GM18868 (cell line): ENCODE results near the gene FLVCR2.

Experiments
- ATAC-seq: cut with Tn5 transposase; IDR thresholded peaks from one replicate; pipeline ENCODE4 v1.9.1; 2021; ENCODE audit warnings: mild to moderate bottlenecking, moderate library complexity; ENCODE audit not compliant: unreplicated experiment

The FLVCR2 gene

DNA sequence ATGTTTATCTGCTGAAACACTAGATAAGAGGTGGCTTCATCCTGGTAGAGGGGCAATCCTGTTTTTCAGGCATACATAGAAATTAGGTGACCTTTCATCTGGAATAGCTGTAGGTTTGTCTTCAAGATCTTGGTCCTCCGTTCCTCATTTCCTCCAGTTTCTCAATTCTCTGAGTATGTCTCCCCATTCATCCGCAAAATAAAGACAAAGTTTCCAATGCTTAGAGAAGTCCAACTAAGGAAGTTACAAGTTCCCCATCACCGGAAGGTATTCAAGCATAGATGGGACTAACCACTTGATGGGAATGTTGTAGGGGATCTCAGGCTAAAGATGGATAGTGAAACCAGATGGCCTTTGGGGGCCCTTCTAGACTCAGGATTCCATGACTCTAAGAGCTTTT is 48.0 kb downstream of the FLVCR2 start:
- no peak for ATAC-seq

- no peak for ATAC-seq
Observed at GRCh38 chr14:75626863-75627262, 48.4 kb downstream of the FLVCR2 start.

DNA sequence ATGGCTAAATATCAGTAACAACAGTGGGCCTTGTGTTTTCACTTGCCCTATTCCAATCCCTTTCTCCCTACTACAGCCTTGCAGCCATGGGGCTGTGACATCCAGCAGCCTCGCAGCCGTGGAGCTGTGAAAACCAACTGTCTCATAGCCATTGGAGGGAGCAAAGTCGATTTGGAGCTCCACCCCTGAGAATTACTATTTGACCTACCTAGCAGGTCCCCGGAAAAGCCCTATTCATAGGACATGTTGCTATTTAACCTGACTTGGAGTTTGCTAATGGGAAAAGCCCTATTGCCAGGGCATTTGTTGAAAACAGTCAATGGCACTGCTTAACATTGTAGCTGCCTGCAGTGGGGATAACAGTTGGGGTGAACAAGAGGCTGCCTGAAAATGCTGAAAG is 49.0 kb downstream of the FLVCR2 start:
- no peak for ATAC-seq

DNA sequence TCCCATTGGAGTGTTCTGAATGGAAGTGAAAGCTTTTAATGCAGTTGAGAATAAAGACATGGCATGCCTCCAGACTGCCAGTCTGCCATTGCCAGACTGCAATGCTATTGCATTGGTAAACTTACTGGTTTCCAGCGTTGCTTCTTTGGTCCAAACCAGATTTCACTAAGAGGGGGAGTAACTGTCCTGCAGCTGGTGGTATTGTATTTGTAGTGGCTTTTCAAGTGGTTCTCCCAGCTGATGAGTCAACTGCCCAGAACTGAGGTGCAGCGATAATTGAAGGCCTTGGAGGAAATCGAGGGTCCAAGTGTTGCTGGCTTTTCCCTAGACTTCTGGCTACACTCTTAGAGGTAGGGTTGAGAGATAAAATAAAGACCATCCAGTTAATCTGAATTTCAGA is 50.4 kb downstream of the FLVCR2 start:
- ATAC-seq: no peak

- no peak for ATAC-seq
Observed at GRCh38 chr14:75630695-75631452, 52.5 kb downstream of the FLVCR2 start.

GRCh38 chr14:75631453-75631831 is 53.0 kb downstream of the FLVCR2 start:
- no peak for ATAC-seq

GRCh38 chr14:75634848-75635247 is 56.4 kb downstream of the FLVCR2 start:
- no peak for ATAC-seq

- ATAC-seq: no peak
Observed at GRCh38 chr14:75636100-75636692, 57.8 kb downstream of the FLVCR2 start.

- no peak for ATAC-seq
Observed at GRCh38 chr14:75640876-75641275, 62.5 kb downstream of the FLVCR2 start.

- no peak for ATAC-seq
Observed at GRCh38 chr14:75643985-75644384, 65.6 kb downstream of the FLVCR2 start.

- ATAC-seq: no peak
Observed at GRCh38 chr14:75645056-75645455, 66.6 kb downstream of the FLVCR2 start.

- no peak for ATAC-seq
Observed at GRCh38 chr14:75646762-75647161, 68.3 kb downstream of the FLVCR2 start.

DNA sequence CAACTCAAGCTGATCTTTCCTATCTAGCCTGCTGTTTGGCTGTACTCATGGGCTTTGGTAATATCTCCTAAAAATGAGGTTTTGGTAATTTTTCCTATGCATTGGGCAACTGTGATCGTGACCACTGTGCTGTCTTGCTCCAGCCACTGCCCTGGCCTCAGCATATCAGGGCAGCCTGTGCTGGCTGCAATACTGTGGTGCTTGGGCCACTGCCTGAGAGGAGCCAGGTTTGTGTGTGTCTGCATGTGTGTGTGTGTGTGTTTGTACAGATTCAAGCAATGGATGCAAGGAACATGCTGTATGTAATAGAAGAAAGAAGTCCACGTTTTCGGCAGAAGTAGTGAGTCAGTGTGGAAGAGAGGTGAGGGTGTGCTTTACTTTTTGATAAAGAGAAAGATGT is 69.2 kb downstream of the FLVCR2 start:
- ATAC-seq: no peak

DNA sequence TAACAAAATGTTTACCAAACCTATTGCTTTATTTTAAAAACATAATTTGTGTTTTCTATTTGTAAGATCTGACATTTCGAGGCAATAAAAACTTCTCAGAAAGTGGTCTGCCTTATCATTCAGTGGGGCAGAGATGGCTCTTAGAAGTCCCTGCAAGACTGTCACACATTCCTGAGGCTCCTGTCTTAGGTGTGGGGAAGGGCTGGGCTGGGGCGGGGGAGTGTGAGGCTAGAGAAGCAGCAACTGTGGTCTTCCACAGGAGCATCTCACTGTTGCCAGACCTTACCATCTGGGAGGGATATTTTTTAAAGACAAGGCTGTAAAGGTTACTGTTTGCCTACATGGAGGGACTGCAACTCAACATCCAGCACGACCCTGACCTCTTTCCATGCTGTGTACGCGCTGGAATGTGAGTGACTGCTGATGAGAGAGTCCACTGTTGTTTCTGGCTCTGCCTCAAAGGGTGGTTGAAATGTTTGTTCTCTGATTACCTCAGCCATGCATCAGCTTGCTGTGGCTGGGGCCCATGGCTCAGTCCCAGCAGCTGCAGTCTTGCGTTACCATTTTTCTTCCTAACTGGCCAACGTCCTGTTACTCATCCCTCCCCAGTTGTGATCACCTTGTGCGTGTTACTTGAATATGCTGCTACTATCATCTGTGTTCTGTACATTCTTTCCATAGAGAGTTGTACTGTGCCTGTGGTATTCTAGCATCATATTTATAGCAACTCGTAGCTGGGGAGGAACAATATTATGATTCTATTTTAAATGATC is 69.8 kb downstream of the FLVCR2 start:
- no peak for ATAC-seq

GRCh38 chr14:75649337-75649736 is 70.9 kb downstream of the FLVCR2 start:
- no peak for ATAC-seq

DNA sequence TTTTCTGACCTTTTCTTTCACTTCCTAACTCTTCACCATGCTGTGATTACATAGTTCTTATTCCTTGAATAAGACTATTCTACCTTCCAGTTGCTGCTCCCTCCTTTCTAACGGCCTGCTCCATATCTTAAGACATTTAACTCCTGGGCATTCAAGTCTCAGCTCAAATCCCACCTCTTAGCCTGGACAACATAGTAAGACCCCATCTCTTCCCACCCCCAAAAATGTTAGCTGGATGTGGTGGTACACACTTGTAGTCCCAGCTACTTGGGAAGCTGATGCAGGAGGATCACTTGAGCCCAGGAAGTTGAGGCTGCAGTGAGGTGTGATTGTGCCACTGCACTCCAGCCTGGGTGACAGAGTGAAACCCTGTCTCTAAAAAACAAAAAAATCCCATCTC is 71.4 kb downstream of the FLVCR2 start:
- no peak for ATAC-seq

GRCh38 chr14:75650253-75651058 is 72.0 kb downstream of the FLVCR2 start:
- no peak for ATAC-seq

DNA sequence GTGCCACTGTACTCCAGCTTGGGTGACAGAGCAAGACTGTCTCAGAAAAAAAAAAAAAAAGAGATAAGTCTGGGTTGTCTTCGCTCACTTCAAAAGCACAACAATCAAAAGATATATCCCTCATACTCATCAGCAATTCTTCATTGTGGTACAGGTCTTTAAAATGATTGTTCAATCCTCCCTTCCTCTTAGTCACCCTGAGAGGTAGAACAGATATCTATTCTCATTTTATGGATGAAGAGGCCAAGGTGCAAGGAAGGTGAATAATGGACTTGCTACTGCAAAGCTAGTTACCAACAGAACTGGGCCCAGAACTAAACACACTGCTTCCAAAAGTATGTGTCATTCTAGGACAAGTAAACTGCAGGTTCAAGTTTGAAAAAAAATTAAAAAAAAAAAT is 75.1 kb downstream of the FLVCR2 start:
- ATAC-seq: no peak

DNA sequence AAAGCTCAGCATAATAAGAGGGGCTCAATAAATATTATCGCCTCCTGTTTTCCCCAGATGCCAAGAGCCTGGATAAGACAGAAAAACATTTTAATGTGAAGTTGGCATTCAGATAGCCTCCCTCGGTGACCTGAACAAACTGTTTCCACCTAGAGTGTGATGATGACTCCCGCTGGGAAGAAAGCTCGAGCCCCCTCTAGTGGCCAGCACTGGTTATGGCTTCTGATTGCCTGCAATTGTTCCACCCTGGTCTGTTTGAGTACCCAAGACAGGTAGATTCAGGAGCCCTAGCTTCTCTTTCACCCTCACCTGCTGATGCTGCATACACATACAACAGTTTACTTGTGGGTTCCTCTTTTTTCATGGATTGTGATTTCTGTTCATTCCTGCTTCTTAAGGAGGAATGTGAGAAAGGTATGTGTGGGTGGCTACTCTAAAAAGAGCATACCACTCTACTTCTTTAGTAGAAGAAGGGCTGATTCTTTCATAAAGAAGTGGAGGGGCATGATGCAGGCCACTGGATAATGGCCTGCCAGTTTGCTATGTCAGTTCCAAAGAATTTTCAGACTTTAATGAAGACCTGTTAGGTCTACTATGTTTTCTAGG is 75.8 kb downstream of the FLVCR2 start:
- peak; percentile 67 for ATAC-seq

DNA sequence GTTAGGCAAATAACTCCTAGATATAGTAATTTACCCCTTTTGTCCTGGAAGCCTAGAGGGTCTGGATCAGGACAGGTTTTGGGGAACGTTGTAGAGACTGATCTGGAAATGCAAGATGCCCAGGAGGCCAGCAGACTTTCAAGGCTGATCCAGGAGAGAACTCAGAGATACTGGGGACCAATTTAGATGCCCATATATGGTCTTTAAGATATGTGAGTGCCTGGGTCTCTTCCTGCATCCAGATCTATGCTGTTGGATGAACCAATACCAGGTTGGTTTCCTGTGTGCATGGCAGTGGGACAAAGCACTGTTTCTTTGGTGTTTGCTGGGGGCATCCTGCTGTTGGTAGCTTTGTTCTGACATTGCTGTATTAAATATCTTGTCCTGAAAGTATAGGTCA is 76.8 kb downstream of the FLVCR2 start:
- ATAC-seq: no peak

DNA sequence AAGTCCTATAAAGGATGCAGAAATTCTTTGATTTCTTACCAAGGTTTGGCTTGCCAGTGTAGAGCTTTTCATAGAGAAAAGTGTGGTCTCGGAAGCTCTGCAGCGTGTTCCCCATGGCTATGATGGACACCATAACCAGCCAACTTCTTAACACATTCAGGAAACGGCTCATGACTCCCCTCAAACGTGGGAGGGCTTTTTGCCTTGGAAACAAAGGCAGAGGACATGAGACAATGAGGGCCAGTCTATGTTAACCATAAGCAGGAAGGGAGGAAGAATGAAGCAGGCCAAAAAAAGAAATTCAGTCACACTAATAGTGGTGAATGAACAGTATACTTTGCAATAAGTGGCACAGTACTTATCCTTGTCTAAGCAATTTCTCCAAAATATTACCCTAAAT is 78.9 kb downstream of the FLVCR2 start:
- ATAC-seq: no peak
